ENCODE measurements around the gene ITPRIP. TPM values are rescaled to one million over a fixed set of nuclear protein-coding genes. Genes with fewer than 3 reads are reported as not detected.

Gene ITPRIP
- total RNA-seq, 1 donor from 2014 or later, result 37.0 TPM

- no peaks in the 10 kb centered on the region for H3K9me3 ChIP-seq
- ATAC-seq, result no peak
- DNase-seq, result no peak
- peaks cover 8% of the 10 kb centered on the region for H3K27me3 ChIP-seq (ENCODE audit: low read depth)
- H3K4me3 ChIP-seq, result no peak overlapping the region
- H3K27ac ChIP-seq, result no peak overlapping the region
- no peak for TF ChIP-seq CTCF (IDR thresholded peaks at IDR 0.05)
- H3K36me3 ChIP-seq, result no peaks in the 10 kb centered on the region
- intact Hi-C loops (cut with DNase I), result no loop called here
- H3K4me1 ChIP-seq, result no peaks in the 10 kb centered on the region
Measured at GRCh38 chr10:104277785-104278184, 60.5 kb downstream of the ITPRIP start.

GRCh38 chr10:104276192-104276591 lies 62.1 kb downstream of the ITPRIP start:
- Histone ChIP-seq H3K27me3 (ENCODE audit: low read depth) (peaks cover 8% of the 10 kb centered on the region), H3K36me3 (no peaks in the 10 kb centered on the region), H3K9me3 (no peaks in the 10 kb centered on the region), H3K27ac (no peak overlapping the region), H3K4me1 (no peaks in the 10 kb centered on the region), H3K4me3 (no peak overlapping the region)
- TF ChIP-seq CTCF (IDR thresholded peaks at IDR 0.05), result no peak
- DNase-seq (no peak), ATAC-seq (no peak)
- intact Hi-C loops (cut with DNase I), result no loop called here

GRCh38 chr10:104274762-104275721 lies 63.2 kb downstream of the ITPRIP start:
- Histone ChIP-seq H3K27ac (no peak overlapping the region), H3K4me3 (peak overlapping the region; percentile 51), H3K4me1 (no peaks in the 10 kb centered on the region), H3K9me3 (no peaks in the 10 kb centered on the region), H3K27me3 (ENCODE audit: low read depth) (peaks cover 8% of the 10 kb centered on the region), H3K36me3 (no peaks in the 10 kb centered on the region)
- peak; percentile 83 for TF ChIP-seq CTCF (IDR thresholded peaks at IDR 0.05)
- peak; percentile 76 for DNase-seq
- ATAC-seq, result peak; percentile 91 to 96
- intact Hi-C loops (cut with DNase I), result no loop called here

- intact Hi-C loops (cut with DNase I), result no loop called here
- Histone ChIP-seq H3K4me3 (no peak overlapping the region), H3K9me3 (no peaks in the 10 kb centered on the region), H3K27ac (no peak overlapping the region), H3K4me1 (peaks cover 5% of the 10 kb centered on the region), H3K36me3 (no peaks in the 10 kb centered on the region), H3K27me3 (ENCODE audit: low read depth) (peaks cover 8% of the 10 kb centered on the region)
- DNase-seq (no peak), ATAC-seq (no peak)
- no peak for TF ChIP-seq CTCF (IDR thresholded peaks at IDR 0.05)
Measured at GRCh38 chr10:104273899-104274575, 64.2 kb downstream of the ITPRIP start.

GRCh38 chr10:104273286-104273685 lies 65.0 kb downstream of the ITPRIP start:
- ATAC-seq, result no peak
- H3K4me3 ChIP-seq, result no peak overlapping the region
- peaks cover 7% of the 10 kb centered on the region for H3K4me1 ChIP-seq
- H3K27me3 ChIP-seq (ENCODE audit: low read depth), result peaks cover 8% of the 10 kb centered on the region
- no peak for TF ChIP-seq CTCF (IDR thresholded peaks at IDR 0.05)
- no peak overlapping the region for H3K27ac ChIP-seq
- no peaks in the 10 kb centered on the region for H3K9me3 ChIP-seq
- no peak for DNase-seq
- intact Hi-C loops (cut with DNase I), result no loop called here
- H3K36me3 ChIP-seq, result no peaks in the 10 kb centered on the region
